ENCODE measurements around the gene APBB2. TPM values are rescaled to one million over a fixed set of nuclear protein-coding genes. Genes with fewer than 3 reads are reported as not detected.

APBB2 gene
- total RNA-seq, 2 experiments from 2014 or later: 1.3 to 1.5 TPM

- intact Hi-C loops (cut with DNase I, micrococcal nuclease): no loop called here
- no peak overlapping the region for H3K27ac Mint-ChIP-seq
- POLR2A ChIA-PET: no interaction called here
Observed at GRCh38 chr4:40875507-40876150, 338.7 kb downstream of the APBB2 start.

DNA sequence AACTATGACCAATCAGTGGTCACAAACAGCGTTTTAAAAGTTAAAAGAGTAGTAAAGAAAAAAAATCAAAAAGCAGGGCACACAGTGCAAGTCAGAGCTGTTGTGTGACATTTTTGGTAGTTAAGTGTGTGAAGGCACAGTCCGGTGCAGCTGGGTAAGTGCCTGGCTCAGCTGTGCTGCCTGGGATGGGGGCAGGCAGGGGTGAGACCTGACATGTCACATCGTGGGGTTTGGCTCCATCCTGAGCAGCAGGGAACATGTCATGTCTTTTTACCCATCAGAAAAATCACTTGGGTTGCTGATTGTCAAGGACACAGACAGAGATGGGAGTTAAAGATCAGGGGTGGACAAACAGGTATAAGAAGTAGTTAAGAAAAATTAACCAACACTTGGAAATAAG is 339.4 kb downstream of the APBB2 start:
- no peak overlapping the region for H3K27ac Mint-ChIP-seq
- no peaks in the 10 kb centered on the region for H3K4me1 Mint-ChIP-seq
- ChIA-PET CTCF (interaction anchor here (0.8 to 1.2 kb wide), 3 partner anchors 22 to 362 kb away, joined by 3 to 5 read pairs (median 3); no protein-coding TSS in a partner anchor), POLR2A (no interaction called here)
- peaks cover 2% of the 10 kb centered on the region for H3K27me3 Mint-ChIP-seq
- DNase-seq (no peak), ATAC-seq (no peak)
- H3K4me3 Mint-ChIP-seq: no peak overlapping the region
- intact Hi-C loops (cut with DNase I, micrococcal nuclease): no loop called here
- no peaks in the 10 kb centered on the region for H3K9me3 Mint-ChIP-seq (ENCODE audit: low read depth)
- no peaks in the 10 kb centered on the region for H3K36me3 Mint-ChIP-seq (ENCODE audit: low read depth)

More at GRCh38 chr4:40875507-40876150, 338.7 kb downstream of the APBB2 start:
- Mint-ChIP-seq H3K4me3 (no peak overlapping the region), H3K4me1 (no peaks in the 10 kb centered on the region), H3K9me3 (ENCODE audit: low read depth) (no peaks in the 10 kb centered on the region), H3K27me3 (peaks cover 2% of the 10 kb centered on the region), H3K36me3 (ENCODE audit: low read depth) (no peaks in the 10 kb centered on the region)
- no peak for ATAC-seq
- CTCF ChIA-PET: interaction anchor here (1.0 to 1.2 kb wide), 2 partner anchors 22 to 52 kb away, joined by 3 to 5 read pairs; no protein-coding TSS in a partner anchor
- DNase-seq: no peak

- Mint-ChIP-seq H3K27me3 (peaks cover 2% of the 10 kb centered on the region), H3K27ac (no peak overlapping the region), H3K9me3 (ENCODE audit: low read depth) (no peaks in the 10 kb centered on the region), H3K4me1 (no peaks in the 10 kb centered on the region), H3K4me3 (no peak overlapping the region), H3K36me3 (ENCODE audit: low read depth) (no peaks in the 10 kb centered on the region)
- DNase-seq: no peak
- ChIA-PET POLR2A (no interaction called here), CTCF (interaction anchor here (0.8 kb wide), 1 partner anchor 361 kb away, joined by 3 read pairs; no protein-coding TSS in a partner anchor)
- intact Hi-C loops (cut with DNase I, micrococcal nuclease): no loop called here
- ATAC-seq: no peak
Observed at GRCh38 chr4:40874331-40874730, 340.0 kb downstream of the APBB2 start.

GRCh38 chr4:40871695-40872250 is 342.6 kb downstream of the APBB2 start:
- no peak for ATAC-seq
- no peak overlapping the region for H3K27ac Mint-ChIP-seq
- no peak overlapping the region for H3K4me3 Mint-ChIP-seq
- peaks cover 2% of the 10 kb centered on the region for H3K27me3 Mint-ChIP-seq
- no peaks in the 10 kb centered on the region for H3K4me1 Mint-ChIP-seq
- intact Hi-C loops (cut with DNase I, micrococcal nuclease): no loop called here
- ChIA-PET POLR2A (no interaction called here), CTCF (interaction anchor here (2.2 kb wide), 1 partner anchor 36 kb away, joined by 6 read pairs; no protein-coding TSS in a partner anchor)
- no peaks in the 10 kb centered on the region for H3K36me3 Mint-ChIP-seq (ENCODE audit: low read depth)
- H3K9me3 Mint-ChIP-seq (ENCODE audit: low read depth): no peaks in the 10 kb centered on the region
- no peak for DNase-seq

GRCh38 chr4:40870150-40870549 is 344.2 kb downstream of the APBB2 start:
- POLR2A ChIA-PET: no interaction called here

GRCh38 chr4:40865696-40866095 is 348.6 kb downstream of the APBB2 start:
- POLR2A ChIA-PET: no interaction called here
- Mint-ChIP-seq H3K4me1 (no peaks in the 10 kb centered on the region), H3K27ac (no peak overlapping the region), H3K27me3 (peaks cover 4% of the 10 kb centered on the region), H3K36me3 (ENCODE audit: low read depth) (no peaks in the 10 kb centered on the region), H3K9me3 (ENCODE audit: low read depth) (no peaks in the 10 kb centered on the region), H3K4me3 (no peak overlapping the region)
- intact Hi-C loops (cut with DNase I, micrococcal nuclease): no loop called here
- ATAC-seq (no peak), DNase-seq (no peak)
- CTCF ChIA-PET: interaction anchor here (1.0 to 2.6 kb wide), 2 partner anchors 22 to 32 kb away, joined by 4 to 9 read pairs; no protein-coding TSS in a partner anchor

More at GRCh38 chr4:40870150-40870549, 344.2 kb downstream of the APBB2 start:
- Mint-ChIP-seq H3K4me3 (no peak overlapping the region), H3K27me3 (peaks cover 2% of the 10 kb centered on the region), H3K9me3 (ENCODE audit: low read depth) (no peaks in the 10 kb centered on the region), H3K36me3 (ENCODE audit: low read depth) (no peaks in the 10 kb centered on the region), H3K4me1 (no peaks in the 10 kb centered on the region), H3K27ac (no peak overlapping the region)
- no peak for ATAC-seq
- DNase-seq: no peak
- intact Hi-C loops (cut with DNase I, micrococcal nuclease): no loop called here
- CTCF ChIA-PET: interaction anchor here (0.9 to 2.2 kb wide), 2 partner anchors 12 to 37 kb away, joined by 3 to 6 read pairs; no protein-coding TSS in a partner anchor

DNA sequence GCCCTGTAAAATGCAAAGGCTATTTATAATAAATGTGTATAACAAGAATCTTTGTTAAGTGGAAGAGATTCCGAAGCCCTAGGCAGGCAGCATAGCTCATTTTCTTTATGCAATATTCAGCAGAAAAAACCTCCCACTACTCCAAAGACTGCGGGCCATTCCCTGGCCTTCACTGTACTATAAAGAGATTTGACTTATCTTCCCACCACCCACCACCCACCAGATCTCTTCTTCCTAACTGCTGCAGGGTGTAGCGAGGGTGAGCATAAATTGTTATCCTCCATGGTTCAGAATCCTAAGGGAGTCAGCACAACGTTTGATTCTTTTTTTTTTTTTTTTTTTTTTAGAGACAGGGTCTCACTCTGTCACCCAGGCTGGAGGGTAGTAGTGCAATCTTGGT is 349.8 kb downstream of the APBB2 start:
- intact Hi-C loops (cut with DNase I, micrococcal nuclease): no loop called here
- Mint-ChIP-seq H3K9me3 (ENCODE audit: low read depth) (no peaks in the 10 kb centered on the region), H3K27ac (no peak overlapping the region), H3K4me1 (no peaks in the 10 kb centered on the region), H3K36me3 (ENCODE audit: low read depth) (no peaks in the 10 kb centered on the region), H3K27me3 (peaks cover 4% of the 10 kb centered on the region), H3K4me3 (no peak overlapping the region)
- DNase-seq (no peak), ATAC-seq (no peak)
- CTCF ChIA-PET: interaction anchor here (0.7 to 1.5 kb wide), 3 partner anchors 20 to 184 kb away, joined by 3 to 4 read pairs (median 4); no protein-coding TSS in a partner anchor
- POLR2A ChIA-PET: no interaction called here

DNA sequence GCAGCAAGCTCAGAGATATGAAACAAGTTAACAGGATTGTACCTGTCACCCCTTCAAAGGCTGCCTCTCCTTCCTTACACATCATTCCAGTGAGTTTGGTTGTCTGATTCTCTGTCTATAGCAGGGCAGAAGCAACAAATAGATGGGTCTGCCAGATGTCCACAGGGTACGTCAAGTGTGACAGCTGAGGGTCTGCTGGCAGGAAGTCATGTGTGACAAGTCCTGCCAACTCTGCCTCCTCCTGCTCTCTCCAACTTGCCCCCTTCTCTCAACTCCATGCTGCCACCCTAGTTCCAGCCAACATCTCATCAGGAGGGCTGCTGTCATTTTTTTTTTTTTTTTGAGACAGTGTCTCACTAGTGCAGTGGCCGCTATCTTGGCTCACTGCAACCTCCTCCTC is 355.4 kb downstream of the APBB2 start:
- Mint-ChIP-seq H3K4me3 (no peak overlapping the region), H3K4me1 (peaks cover 8% of the 10 kb centered on the region), H3K27ac (no peak overlapping the region), H3K9me3 (ENCODE audit: low read depth) (no peaks in the 10 kb centered on the region), H3K27me3 (peaks cover 39% of the 10 kb centered on the region), H3K36me3 (ENCODE audit: low read depth) (no peaks in the 10 kb centered on the region)
- ChIA-PET POLR2A (no interaction called here), CTCF (interaction anchor here (0.8 to 5.7 kb wide), 2 partner anchors 19 to 65 kb away, joined by 3 to 30 read pairs; no protein-coding TSS in a partner anchor)
- intact Hi-C loops (cut with DNase I, micrococcal nuclease): no loop called here
- no peak for ATAC-seq
- DNase-seq: no peak

DNA sequence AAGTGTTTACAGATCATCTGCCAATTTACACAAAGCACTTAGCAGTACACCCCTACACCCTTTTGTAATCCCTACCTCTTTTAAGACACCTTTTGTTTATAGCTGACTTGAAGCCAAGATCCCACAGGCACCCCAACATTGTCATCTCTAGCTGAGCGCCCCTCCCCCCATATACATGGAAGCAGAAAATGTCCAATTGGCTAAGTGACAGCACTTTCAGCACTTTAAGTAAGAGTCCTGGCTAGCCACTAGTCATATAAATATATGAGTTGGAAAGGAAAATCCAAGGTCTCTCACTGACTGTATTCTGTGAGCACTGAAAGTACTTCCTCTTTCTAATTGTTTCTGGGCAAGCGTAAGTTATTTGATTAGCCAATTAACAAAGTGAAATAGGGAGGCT is 356.4 kb downstream of the APBB2 start:
- intact Hi-C loops (cut with DNase I, micrococcal nuclease): no loop called here
- ChIA-PET CTCF (interaction anchor here (5.7 kb wide), 1 partner anchor 18 kb away, joined by 30 read pairs; no protein-coding TSS in a partner anchor), POLR2A (no interaction called here)
- no peaks in the 10 kb centered on the region for H3K36me3 Mint-ChIP-seq (ENCODE audit: low read depth)
- no peak overlapping the region for H3K27ac Mint-ChIP-seq
- no peaks in the 10 kb centered on the region for H3K9me3 Mint-ChIP-seq (ENCODE audit: low read depth)
- peaks cover 44% of the 10 kb centered on the region for H3K27me3 Mint-ChIP-seq
- DNase-seq: no peak
- peaks cover 8% of the 10 kb centered on the region for H3K4me1 Mint-ChIP-seq
- no peak for ATAC-seq
- H3K4me3 Mint-ChIP-seq: no peak overlapping the region

- ChIA-PET POLR2A (no interaction called here), CTCF (interaction anchor here (5.7 kb wide), 1 partner anchor 17 kb away, joined by 30 read pairs; no protein-coding TSS in a partner anchor)
- no peaks in the 10 kb centered on the region for H3K36me3 Mint-ChIP-seq (ENCODE audit: low read depth)
- H3K4me1 Mint-ChIP-seq: peaks cover 8% of the 10 kb centered on the region
- intact Hi-C loops (cut with DNase I, micrococcal nuclease): no loop called here
- H3K27me3 Mint-ChIP-seq: peaks cover 46% of the 10 kb centered on the region
- no peak overlapping the region for H3K27ac Mint-ChIP-seq
- peak; percentile 99 for ATAC-seq
- peak overlapping the region; percentile 61 for H3K4me3 Mint-ChIP-seq
- DNase-seq: peak; percentile 79
- H3K9me3 Mint-ChIP-seq (ENCODE audit: low read depth): no peaks in the 10 kb centered on the region
Observed at GRCh38 chr4:40856840-40857362, 357.4 kb downstream of the APBB2 start.

- no peak for ATAC-seq
- peaks cover 8% of the 10 kb centered on the region for H3K4me1 Mint-ChIP-seq
- H3K9me3 Mint-ChIP-seq (ENCODE audit: low read depth): no peaks in the 10 kb centered on the region
- H3K27ac Mint-ChIP-seq: no peak overlapping the region
- ChIA-PET POLR2A (no interaction called here), CTCF (interaction anchor here (0.8 to 5.7 kb wide), 2 partner anchors 16 to 582 kb away, joined by 3 to 30 read pairs; no protein-coding TSS in a partner anchor)
- H3K27me3 Mint-ChIP-seq: peaks cover 45% of the 10 kb centered on the region
- no peaks in the 10 kb centered on the region for H3K36me3 Mint-ChIP-seq (ENCODE audit: low read depth)
- H3K4me3 Mint-ChIP-seq: peak overlapping the region; percentile 61
- intact Hi-C loops (cut with DNase I, micrococcal nuclease): no loop called here
- DNase-seq: no peak
Observed at GRCh38 chr4:40856277-40856839, 358.0 kb downstream of the APBB2 start.

All from activated CD4-positive, alpha-beta T cell treated with anti-CD3 and anti-CD28 coated beads for 36 hours (primary cell).